HG02885 (cell line): ENCODE results near the gene RAD9A.

Source experiments
- ATAC-seq: cut with Tn5 transposase; IDR thresholded peaks from one replicate; pipeline ENCODE4 v1.9.1; 2021; ENCODE audit warnings: mild to moderate bottlenecking; ENCODE audit not compliant: unreplicated experiment, poor library complexity

The RAD9A gene

GRCh38 chr11:67406969-67407687 lies 15.3 kb downstream of the RAD9A start:
- no peak for ATAC-seq

GRCh38 chr11:67407688-67408163 lies 15.9 kb downstream of the RAD9A start:
- no peak for ATAC-seq

DNA sequence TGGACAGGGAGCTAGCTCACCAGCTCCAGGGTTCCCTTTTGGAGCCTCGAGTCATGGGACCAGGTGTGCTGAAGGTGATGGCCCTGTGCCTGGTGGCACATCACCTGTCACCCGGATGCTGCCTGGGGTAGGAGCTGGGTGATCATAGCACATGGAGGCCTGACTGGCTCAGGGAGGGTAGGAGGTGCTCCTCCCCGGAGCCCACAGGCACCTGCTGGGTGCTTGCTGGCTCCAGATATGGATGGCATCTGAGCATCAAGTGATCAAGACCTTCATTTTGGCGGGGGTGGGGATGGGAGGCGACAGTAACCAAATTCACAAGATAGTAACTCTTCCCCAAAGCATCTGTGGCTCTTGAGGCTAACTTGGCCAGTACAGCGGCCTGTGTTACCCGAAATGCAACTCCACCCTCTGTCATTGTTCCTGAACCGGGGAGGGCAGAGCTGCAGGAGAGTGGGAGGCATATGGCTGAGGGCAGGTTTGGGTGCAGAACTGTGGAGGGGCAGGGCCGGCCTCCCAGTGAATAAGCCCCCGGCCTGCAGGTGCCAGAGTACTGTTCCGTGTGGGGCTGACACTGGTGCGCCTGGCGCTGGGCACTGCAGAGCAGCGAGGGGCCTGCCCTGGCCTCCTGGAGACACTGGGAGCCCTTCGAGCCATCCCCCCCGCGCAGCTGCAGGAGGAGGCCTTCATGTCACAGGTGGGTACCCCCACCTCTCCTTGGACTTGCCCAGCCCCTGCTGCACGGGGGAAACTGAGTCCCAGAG lies 16.8 kb downstream of the RAD9A start:
- no peak for ATAC-seq

- no peak for ATAC-seq
These were observed 17.5 kb downstream of the RAD9A start for GRCh38 chr11:67409261-67409666.

DNA sequence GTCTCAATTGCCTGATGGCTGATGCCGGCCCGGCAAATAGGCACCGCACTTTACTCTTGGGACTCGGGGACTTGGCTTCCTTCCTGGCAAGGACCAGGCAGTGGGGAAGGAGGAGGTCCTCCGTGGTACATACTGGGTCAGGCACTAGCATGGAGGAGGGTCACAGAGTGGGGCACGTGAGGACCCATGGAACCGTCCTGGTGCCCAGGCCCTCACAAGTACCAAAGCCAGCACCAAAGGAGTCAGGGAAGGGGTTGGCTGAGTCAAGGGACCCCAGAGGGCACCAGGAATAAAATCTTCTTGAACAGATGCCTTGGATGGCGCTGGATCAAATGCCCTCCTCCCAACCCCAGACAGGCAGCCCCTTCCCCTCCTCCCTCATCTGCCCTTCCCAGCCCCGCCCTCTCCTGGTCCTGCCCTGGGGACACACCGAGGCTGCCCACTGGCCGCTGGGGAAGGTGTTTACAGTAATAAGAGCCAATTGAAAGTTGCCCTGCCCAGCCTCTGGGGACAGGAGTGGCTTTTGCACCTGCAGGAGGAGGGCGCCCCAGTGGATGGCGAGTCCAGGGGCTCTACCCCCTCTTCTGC lies 18.1 kb downstream of the RAD9A start:
- ATAC-seq: no peak

GRCh38 chr11:67410369-67410831 lies 18.6 kb downstream of the RAD9A start:
- no peak for ATAC-seq

DNA sequence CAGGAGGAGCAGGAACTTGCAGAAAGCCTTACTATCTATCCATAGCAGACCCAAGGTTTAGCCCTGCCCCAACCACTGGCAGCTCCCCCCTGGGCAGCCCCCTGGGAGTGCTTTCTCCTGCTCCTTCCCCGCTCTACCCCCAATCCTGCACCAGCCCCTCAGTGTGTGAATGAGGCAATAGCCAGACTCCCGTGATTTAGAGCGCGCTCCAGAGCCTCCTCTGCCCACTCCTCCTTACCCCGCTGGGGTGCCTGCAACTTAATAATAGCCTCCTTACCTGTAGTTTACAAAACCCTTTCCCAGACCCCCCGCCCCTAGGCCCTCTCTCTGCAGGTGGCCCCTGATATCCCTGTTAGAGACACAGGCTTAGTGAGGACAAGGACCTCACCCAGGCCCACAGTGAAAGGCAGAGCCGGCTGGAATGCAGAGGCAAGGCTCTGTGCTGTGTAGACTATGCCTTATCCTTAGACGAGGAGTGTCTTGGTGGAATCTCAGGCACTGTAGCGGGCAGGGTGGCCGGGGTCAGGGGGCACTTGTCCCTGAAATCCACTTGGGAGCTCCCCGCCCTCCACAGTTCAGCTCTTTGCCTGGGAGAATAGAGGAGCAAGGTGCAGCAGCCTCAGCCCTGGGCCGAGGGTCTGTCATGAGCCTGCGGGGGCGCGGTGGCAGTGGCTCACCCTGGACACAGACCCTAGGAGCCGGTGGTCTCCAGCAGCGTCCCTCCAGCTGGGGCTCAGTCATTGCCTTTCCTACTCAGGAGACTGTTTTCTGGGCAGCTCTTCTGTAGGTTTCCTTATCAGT lies 19.4 kb downstream of the RAD9A start:
- ATAC-seq: no peak

GRCh38 chr11:67411785-67412152 lies 20.0 kb downstream of the RAD9A start:
- no peak for ATAC-seq

GRCh38 chr11:67412495-67413179 lies 20.9 kb downstream of the RAD9A start:
- ATAC-seq: no peak

GRCh38 chr11:67413266-67413849 lies 21.6 kb downstream of the RAD9A start:
- ATAC-seq: no peak

DNA sequence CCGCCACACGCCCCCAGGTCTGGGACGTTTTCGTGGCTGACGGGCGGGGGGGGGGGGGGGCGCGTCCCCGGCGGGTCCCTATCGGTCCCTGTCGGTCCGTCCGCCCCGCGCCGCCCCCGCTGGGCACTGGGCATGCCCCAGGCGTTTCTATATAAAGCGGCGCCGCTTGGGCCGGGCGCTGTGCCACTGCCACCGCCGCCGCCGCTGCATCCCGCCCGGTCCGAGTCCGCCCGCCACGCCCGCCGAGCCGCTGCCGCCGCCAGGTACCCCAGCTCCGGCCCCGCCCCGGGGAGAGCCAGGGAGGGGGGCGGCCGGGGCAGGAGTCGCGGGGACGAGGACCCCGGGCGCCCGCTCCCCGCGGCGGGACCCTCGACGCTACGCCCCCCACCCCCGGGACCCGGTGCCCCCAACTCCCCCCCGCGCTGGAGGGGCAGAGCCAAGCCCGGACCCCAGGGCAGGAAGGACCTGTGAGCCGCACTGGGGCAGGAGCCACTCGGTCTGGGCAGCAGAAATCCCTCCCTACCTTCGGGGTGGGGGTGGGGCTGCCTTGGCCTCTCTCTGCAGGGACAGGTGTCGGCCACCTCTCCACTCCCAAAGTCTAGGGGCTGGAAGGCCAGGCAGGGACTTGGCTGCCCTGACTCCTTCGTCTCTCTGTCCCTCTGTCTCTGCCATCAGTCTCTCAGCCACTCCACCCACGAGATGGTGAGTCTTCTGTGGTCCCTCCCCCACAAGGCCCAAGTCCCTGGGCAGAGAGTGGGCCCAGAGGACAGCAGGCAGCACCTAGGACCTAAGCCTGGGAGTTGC lies 23.9 kb downstream of the RAD9A start, which contains the start of gene CARNS1:
Gene CARNS1, plus strand, starts transcription at position 178 of the 804 bp plus-strand sequence. Its CDS starts 522 bp downstream, at position 700.
- no peak for ATAC-seq

DNA sequence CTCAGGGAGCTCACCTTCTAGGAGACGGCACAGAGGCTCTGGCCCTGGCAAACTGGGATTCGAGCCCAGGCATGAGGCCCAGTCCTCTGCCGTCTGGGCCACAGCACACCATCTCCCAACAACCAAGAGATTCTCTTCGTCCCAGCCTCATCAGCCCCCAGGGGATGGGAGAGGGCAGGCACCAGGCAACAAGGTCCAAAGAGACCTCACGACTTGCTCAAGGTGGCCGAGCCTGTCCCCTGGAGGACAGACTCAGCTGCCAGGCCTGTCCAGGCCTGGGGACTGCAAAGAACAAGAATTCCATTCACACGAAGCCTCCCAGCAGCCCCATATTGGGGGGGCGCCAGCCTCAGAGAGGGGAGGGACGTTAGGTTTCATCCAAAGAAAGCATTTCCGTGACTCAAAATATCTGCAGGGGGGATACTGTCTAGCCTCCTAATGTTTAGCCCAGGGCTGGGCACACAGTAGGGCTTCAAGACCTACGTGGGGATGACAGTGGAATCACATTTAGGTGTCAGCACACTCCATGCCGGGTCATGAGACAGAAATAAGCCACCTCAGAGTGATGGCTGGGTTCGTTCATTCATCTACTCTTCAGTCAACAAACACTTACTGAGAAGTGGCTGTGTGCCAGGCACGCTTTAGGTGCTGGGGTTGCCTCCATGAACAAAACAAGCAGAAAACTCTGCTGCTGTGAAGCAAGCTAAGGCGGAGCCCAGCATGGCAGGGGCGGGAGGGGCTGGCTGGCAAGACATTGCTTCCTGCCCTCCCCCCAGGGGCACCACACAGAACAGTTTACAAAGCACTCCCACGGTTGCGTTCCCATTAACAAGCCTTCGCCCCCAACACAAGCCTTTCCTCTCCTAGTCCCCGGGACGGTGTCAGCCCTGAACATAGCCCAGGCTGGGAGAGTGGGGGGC lies 24.9 kb downstream of the RAD9A start:
- no peak for ATAC-seq

DNA sequence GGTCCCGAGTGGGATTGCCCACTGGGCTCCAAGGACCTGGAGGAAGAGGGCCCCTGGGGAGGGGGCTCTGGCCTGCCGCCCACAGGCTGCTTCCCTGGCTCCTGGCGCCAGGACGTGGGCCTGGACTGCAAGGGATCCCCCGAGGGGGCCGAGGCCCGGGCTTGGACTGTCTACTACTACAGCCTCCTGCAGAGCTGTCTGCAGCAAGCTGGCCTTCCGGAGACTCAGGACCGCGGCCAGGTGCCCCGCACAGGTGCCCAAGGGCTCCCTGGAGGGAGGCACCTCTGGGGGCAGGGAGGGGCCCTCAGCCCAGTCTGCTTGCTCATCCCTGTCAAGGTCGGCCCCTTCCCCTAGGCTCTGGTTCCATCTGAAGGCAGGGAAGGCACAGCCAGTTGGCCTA lies 25.6 kb downstream of the RAD9A start:
- no peak for ATAC-seq

- ATAC-seq: no peak
These were observed 26.9 kb downstream of the RAD9A start for GRCh38 chr11:67418476-67419281.

DNA sequence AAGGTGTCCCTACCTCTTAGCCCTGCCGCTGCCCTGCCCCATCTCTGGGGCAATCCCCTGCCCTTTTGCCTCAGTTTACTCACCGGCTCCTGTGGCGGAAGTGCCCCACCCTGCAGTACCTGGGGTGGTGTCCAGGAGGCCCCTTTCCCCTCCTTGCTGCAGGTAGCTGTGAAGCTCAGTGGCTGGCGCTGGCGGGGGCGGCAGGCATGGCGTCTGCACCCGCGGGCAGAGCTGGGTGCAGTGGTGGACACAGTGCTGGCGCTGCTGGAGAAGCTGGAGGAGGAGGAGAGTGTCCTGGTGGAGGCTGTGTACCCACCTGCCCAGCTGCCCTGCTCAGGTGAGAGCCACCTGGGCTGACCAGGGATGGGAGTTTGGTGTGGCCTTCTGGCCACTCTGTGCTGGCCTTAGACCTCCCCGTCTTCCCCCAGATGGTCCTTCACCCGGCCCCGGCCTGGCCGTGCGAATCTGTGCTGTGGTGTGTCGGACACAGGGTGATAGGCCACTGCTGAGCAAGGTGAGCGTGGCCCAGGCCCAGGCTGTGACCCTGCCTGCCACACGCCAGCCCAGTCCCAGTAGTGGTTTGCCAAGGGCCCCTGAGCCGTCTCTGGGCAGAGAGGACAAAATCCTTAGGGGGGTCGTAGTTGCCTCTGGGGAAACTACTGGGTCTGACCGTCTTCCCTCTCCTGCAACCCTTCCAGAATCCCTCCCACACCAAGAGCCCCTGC lies 27.7 kb downstream of the RAD9A start:
- ATAC-seq: no peak

DNA sequence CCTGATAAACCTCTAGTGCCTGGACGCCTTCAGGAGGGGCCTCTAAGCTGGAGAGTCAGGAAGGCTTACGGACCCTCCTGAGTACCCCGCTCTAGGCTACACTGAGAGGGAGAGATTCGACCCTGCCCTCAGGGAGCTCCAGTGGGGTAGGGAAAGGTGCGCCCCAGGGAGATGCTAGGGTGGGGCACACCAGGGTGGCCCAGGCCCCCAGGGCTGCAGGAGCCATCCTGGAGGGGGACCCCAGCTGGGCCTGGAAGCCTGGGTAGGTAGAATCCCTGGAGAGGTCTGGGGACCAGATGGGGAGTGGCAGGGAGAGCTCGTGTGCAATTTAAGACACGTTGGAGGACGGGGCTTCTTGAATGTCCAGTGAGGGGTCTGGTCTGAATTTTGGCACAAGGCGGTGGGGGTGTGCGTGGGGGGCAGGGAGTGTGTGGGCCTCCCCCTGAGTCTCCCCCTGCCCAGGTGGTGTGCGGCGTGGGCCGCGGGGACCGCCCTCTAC lies 28.4 kb downstream of the RAD9A start:
- no peak for ATAC-seq
